Stimulated activated CD8-positive, alpha-beta memory T cell treated with anti-CD3 and anti-CD28 coated beads, Interleukin-12 subunit alpha, Interleukin-12 subunit beta, amount 100 ng/mL, for 24 hours (primary cell): Measurements from ENCODE around the gene NOL4L.

Experiments used
- DNase-seq: peaks from one replicate; pipeline ENCODE4 v3.0.0-alpha.2; 2020; ENCODE audit errors: extremely low read depth

Gene NOL4L

DNA sequence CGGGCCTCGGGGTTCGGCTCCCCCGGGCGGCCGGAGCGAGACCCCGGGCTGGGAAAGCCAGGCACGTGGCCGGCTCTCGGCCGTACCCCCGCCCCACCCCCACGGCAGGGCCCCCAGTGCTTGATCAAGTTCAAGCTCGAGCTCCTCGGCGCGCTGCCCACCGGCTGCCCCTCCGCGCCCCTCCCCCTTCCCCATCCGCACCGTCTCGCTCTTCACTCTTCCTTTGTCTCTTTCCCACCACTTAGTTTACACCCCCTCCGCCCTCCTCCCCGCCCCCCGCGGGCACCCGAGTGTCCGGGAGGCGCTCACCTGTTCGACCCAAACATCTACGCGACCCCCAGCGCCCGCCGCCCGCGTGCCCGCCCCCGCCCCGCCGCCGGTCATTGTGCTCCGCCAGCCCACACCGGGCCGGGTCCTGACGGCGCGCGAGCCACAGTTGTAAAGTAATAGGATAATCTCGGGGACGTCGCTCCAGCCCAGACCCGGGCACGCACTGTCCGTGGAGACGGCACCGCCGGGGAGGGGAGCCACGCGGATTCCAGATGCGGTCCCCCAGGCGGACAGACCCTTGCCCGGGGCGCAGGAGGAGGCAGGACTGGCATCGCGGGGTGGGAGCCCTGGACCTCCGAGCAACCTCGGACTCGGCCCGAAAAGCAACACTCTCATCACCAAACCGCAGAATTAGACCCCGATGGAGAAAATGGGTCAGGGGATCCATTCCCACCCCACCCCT lies 100.7 kb downstream of the NOL4L start:
- no peak for DNase-seq

DNA sequence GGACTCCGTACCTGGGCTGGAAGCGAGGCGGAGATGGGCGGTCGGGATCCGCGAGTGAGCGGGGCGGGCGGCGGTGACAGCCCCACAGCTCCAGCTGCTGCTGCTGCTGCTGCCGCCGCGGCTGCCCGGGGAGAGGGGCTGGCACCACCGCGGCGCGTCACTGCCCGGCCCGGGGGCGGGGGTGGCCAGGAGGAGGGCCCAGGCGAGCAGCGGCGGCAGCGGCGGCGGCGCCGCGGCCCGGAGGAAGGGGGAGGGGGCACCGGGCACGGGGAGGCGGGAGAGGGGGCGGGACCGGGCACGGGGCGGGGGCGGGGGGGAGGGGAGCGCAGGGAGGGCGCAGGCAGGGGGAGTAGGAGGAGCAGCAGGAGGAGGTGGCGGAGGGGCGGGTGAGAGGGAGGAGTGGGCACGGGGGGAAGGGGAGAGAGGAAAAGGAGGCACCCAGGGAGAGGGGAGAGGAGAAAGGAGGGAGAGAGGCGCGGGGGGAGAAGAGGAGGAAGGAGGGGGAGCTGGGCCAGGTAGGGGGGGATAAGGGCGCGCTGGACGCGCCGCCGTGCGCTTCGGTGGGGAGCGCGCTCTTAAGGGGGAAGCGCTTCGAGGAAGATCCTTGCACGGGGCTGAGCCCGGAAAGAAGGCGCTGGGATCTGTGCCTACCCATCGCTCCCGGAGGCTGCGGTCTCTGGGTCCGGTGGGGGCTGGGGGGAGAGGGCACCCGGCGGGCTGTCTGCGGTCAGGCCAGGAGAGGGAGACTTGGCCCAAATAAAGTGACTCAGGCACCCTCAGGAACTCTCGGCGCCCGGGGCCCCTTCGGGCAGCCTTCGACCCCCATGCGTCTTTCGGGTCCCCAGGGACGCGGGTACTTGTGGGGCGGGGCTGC lies 101.5 kb downstream of the NOL4L start:
- no peak for DNase-seq

DNA sequence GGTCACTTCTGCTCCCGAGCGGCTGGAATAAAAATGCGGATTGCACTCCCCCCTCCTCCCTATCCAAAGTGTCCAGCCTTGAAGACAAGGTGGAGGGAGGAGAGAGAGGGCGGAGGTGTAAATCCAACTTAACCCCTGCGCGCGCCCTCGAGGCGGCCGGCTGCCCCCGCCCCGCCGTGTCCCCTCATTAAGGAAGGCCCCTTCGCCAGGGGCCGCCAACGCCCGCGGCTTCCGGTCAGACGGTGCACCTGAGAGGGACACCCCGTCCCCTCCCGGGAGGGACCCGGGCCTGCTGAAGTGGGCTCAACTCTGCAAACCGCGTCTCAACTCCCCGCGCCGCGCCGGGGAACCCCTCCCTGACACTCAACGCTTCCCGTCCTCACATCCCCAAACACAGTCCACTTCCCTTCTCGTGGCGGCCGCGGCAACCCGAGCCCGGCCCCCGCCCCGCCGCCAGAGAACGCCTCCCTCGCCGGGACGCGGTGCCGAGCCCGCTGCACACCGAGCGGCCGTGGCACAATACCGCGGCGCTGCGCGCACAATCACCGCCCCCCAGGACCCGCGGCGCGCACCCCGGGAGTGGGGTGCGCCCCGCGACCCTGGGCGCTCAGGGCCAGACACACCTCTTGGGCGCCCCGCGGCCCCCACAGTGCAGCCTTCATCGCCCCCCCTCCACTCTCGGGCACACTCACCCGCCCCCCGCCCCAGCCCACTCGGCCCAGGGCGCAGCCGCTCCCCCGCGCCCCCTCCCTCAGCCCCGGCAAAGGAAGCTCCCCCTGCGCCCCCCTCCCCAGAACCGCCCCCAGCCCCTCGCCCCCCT lies 102.5 kb downstream of the NOL4L start:
- no peak for DNase-seq

DNA sequence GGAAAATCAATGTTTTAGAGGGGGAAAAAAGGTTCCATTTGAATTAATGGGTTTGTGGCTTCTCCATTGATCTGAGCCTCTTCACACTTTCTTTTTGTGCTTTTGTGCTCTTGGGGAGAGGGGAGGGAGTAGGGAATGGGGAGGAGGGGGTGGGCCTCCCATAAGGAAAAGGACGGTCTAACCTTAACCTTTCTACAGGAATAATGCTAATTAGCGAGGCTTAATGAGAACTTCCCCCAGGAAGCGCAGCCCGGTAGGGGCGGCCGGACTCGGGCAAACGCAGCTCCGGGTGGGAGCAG lies 103.0 kb downstream of the NOL4L start:
- no peak for DNase-seq

DNA sequence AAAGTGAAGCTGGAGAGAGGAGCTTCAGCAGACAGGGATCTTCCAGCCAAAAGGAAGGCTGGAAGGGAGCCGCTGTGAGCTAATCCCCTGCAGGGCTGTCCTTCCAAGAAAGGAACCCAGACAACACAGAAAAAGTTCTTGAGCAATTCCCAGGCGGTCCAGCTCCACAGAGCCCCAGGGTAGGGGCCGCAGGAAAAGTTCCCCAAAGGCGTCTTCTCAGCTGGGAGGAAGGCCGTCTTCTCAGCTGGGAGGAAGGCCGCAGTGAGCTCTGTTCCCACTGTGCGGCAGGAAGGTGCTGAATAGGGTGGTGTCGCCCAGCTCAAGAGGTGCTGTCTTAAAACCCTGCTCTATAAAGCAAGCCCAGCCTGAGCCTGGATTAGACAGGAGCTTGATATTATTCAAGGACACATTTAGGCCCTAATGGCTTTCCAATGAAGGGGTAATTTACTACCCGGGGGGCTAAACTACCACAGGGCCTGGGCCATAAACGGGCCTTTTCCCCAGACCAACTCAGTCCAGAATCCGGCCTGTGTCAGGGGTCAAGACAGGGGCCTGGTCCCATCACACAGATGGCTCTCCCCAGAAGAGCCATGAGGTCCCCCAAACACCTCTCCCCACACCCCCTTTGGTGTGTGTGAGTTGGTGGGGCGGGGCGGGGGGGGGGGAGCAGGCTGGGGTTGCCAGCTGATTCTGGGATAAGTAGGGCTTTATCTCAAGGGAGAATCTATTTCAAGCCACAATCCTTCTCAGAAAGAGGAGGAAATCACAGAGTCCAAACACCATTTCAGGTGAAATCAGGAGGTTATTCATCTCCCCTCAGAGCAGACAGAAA lies 103.6 kb downstream of the NOL4L start:
- DNase-seq: no peak

DNA sequence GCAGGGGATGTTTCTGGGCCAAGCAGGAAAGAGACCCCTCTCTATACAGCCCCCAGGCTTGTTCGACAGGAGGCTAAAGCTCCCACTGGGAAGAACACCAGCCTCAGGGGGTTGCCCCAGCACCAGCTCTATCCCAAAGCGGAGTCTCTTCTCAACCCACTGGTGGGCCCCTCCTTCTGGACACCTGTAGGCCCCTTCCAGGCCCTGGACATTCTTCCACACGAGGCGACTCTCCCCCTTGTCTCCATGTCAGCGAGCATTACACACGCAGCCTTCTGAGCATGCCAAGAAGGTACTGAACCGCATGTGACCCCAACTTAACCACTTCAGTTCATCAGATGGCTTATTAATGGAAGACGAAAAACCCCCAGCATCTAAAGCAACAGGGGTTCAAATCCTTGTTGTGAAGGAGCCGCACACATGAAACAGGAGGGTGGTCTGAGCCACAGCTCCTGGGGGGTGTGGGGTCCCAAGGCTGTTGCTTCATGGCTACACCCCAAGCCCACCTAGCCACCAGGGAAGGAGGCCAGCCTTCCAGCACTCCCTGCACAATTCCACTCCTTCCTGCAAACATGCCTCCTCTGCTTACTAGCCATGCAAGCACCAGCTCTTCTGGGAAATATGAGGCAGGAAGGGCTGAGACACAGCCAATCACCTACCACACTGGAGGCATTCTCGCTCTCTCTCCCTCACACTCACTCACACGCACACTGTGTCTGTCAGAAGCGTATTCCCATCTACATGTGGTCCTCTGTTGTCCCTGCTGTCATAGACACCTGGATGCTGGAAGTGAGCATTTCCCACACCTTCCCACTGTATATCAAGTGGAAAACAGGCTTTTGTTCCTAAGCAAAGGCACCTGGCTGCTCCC lies 104.5 kb downstream of the NOL4L start:
- no peak for DNase-seq

DNA sequence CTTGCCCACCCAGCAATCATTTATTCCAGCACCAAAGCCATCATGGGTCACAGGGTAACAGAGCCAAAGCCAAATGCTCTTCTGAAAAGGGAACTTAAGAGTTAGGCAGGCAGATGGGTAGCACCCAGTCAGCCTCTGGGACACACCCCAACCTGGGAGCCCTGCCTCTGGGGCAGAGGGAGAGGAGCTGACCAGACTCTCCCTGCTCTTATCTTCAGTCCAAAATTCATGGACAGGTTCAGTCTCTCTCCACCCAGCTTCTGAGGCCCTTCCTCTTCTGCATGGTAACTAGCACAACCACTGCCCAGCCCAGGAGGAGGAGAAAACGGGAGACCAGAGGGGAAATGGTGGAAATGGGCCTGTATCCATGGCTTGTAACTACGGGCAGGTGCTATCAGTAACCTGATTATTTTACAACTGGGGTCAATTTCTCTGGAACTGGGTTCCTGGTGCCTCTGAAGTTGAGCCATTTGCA lies 105.4 kb downstream of the NOL4L start:
- no peak for DNase-seq

GRCh38 chr20:32479012-32479411 lies 106.1 kb downstream of the NOL4L start:
- no peak for DNase-seq

- no peak for DNase-seq
These were observed 106.6 kb downstream of the NOL4L start for GRCh38 chr20:32478576-32478975.

GRCh38 chr20:32477594-32478512 lies 107.3 kb downstream of the NOL4L start:
- DNase-seq: no peak

GRCh38 chr20:32476684-32477593 lies 108.2 kb downstream of the NOL4L start:
- DNase-seq: no peak

DNA sequence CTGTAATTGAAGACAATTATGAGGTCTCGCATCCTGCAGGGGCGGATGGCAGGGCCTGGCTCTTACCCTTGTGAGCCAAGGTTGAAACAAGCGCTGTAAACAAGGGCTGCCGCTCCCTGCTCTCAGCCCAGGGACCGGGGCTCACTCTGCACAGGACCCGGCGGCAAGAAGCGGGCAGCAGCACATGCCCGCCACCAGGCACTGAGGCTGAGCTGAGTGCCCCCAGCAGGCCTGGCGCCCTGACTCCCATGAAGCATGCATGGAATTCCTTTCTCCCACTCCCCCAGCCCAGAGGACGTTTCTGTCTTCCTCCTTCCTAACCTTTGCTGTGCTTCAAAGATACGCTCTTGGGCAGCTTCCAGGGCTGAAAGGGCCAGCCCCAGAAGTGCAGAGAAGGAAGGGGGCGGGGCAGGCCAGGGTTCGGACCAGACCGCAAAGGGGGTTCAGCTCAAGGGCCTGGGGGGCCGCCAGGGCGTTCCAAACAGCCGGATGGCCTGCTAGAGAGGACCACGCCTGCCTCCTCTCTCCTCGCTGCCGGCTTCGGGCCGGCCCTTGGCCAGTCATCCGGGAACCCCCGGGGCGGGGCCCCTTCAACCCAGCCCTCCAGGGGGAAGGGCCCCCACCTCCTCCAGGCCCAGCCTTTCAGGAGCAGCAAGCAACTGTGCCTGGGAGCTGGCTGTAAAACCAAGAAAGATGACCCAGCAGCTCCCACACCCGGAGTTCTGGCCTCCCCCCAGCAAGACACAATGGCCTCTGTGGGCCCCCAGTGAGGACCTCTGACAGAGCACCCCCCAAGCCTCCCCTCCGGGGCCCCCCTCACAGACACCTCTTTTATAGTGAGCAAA lies 109.9 kb downstream of the NOL4L start:
- no peak for DNase-seq

DNA sequence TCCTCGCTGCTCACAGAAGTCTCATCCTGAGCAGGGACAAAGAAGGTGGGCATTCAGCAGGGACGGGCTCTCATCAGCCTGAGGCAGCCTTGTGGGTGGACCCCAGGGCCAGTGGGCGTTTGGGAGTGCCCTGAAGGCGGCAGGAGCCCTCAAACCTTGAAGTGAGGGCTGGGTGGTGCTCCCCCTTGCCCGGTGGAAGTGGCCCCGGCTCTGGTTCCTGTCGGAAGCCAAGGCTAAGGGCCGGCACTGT lies 110.5 kb downstream of the NOL4L start:
- no peak for DNase-seq

- DNase-seq: no peak
These were observed 111.0 kb downstream of the NOL4L start for GRCh38 chr20:32474009-32474716.

GRCh38 chr20:32473231-32474008 lies 111.7 kb downstream of the NOL4L start:
- DNase-seq: no peak

DNA sequence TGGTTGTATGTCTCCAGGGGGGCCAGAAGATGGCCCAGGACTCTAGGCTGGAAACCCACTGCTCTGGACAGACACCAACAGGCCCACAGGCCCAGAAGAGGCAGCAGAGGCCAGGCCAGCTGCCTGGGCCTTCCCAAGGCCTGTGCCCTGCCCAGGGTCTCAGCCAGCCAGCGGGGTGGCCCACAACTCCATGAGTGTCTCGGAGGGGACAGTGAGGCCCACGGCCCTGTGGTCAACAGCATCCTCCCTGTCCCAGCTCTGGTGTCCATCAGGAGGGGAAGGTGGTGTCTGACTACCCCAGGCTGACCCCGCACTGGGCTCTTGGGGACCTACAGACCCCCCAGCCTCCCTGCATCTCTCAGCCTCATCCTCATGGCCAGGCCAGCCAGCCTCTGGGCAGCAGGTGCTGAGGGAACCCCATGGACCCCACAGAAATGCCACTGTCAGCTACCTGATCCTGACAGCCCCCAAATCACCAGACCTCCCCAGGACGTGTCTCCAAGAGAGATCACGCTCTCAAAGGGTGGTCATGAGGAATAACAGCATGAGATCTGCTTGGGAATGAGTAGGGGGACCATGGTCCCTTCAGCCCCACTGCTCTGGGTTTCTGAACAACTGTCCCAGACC lies 112.4 kb downstream of the NOL4L start:
- no peak for DNase-seq
